ENCODE results near the gene WDR1.

Gene WDR1

GRCh38 chr4:10026485-10026884 lies 90.1 kb downstream of the WDR1 start:
- FAIRE-seq (no peak), DNase-seq (ENCODE audit: insufficient read length, low spot score) (no peak)

- DNase-seq (ENCODE audit: insufficient read length, low spot score) = no peak
- FAIRE-seq = no peak
Measured at GRCh38 chr4:10025230-10025806, 91.3 kb downstream of the WDR1 start.
